Osteoblast (primary cell): Measurements from ENCODE around the gene FIBIN. TPM values are rescaled to one million over a fixed set of nuclear protein-coding genes. Genes with fewer than 3 reads are reported as not detected.

ENCODE experiments used
- DNase-seq: peaks from one replicate; pipeline ENCODE4 v3.0.0; 2011; ENCODE audit warnings: low spot score, mixed read lengths; ENCODE audit not compliant: insufficient read length; ENCODE audit errors: missing footprints
- H2AFZ ChIP-seq: 2 replicates; pipeline ENCODE4 v1.6.0; 2011; ENCODE audit warnings: mild to moderate bottlenecking, low read length
- H3K27ac ChIP-seq: 2 replicates; pipeline ENCODE4 v1.5.1; 2011; ENCODE audit warnings: mild to moderate bottlenecking, low read depth, low read length, moderate library complexity
- H3K27me3 ChIP-seq: 2 replicates; pipeline ENCODE4 v1.6.0; 2012; ENCODE audit warnings: mild to moderate bottlenecking, control low read depth, inconsistent platforms, low read length, moderate library complexity; ENCODE audit not compliant: insufficient read depth
- H3K36me3 ChIP-seq: 2 replicates; pipeline ENCODE4 v1.5.1; 2011; ENCODE audit warnings: mild to moderate bottlenecking, low read length, control low read depth, moderate library complexity; ENCODE audit not compliant: insufficient read depth
- H3K4me1 ChIP-seq: 2 replicates; pipeline ENCODE4 v1.5.1; 2011; ENCODE audit warnings: mild to moderate bottlenecking, low read length, control low read depth, moderate library complexity; ENCODE audit not compliant: insufficient read depth
- H3K4me2 ChIP-seq: 2 replicates; pipeline ENCODE4 v1.6.0; 2011; ENCODE audit warnings: mild to moderate bottlenecking, low read length; ENCODE audit not compliant: insufficient read depth
- H3K4me3 ChIP-seq: fragments of 200-600 bp; sonication (generic); 3 replicates; pipeline ENCODE4 v1.5.1; 2012; ENCODE audit warnings: mild to moderate bottlenecking, low read length, inconsistent platforms; ENCODE audit not compliant: insufficient read depth
- H3K79me2 ChIP-seq: 2 replicates; pipeline ENCODE4 v1.6.0; 2012; ENCODE audit warnings: mild to moderate bottlenecking, low read length, control low read depth, inconsistent platforms; ENCODE audit not compliant: insufficient read depth
- H3K9me3 ChIP-seq: 2 replicates; pipeline ENCODE4 v1.5.1; 2011; ENCODE audit warnings: low read depth, low read length, control low read depth
- H4K20me1 ChIP-seq: 2 replicates; pipeline ENCODE4 v1.6.0; 2012; ENCODE audit warnings: mild to moderate bottlenecking, low read length, control low read depth; ENCODE audit not compliant: insufficient read depth
- CTCF ChIP-seq: IDR thresholded peaks from 2 replicates; pipeline ENCODE4 v1.5.1; 2011; ENCODE audit warnings: mild to moderate bottlenecking, low read depth, low read length, moderate library complexity; ENCODE audit errors: extremely low read depth
- total RNA-seq: library from RNA; depleted of rRNA; stranded (reverse); fragments of >200 nt; gene quantifications from 2 replicates; pipeline ENCODE4 v1.2.3, GENCODE V29; 2012

The FIBIN gene
- total RNA-seq, 1 donor: 30.0 TPM

GRCh38 chr11:27041141-27041899, 47.4 kb downstream of the FIBIN start:
- no peaks in the 10 kb centered on the region for H3K4me1 ChIP-seq
- no peaks in the 10 kb centered on the region for H3K9me3 ChIP-seq
- DNase-seq: peak; percentile 60
- no peaks in the 10 kb centered on the region for H3K79me2 ChIP-seq
- no peaks in the 10 kb centered on the region for H3K27me3 ChIP-seq
- H3K27ac ChIP-seq: no peak overlapping the region
- H4K20me1 ChIP-seq: no peaks in the 10 kb centered on the region
- H3K36me3 ChIP-seq: no peaks in the 10 kb centered on the region
- H3K4me2 ChIP-seq: no peak overlapping the region
- TF ChIP-seq CTCF: no peak
- H2AFZ ChIP-seq: no peak overlapping the region
- H3K4me3 ChIP-seq: no peak overlapping the region

Other genes with a start within 250 kb of the FIBIN start
- under 0.01 and 0.36 TPM in 2 replicates for gene BBOX1, start 46.7 kb downstream of the FIBIN start, total RNA-seq